ENCODE results near the gene TTF1.

TTF1 gene

GRCh38 chr9:132364068-132364467, 42.6 kb downstream of the TTF1 start:
- H3F3A ChIP-seq (ENCODE audit: insufficient read depth, low read length): no peaks in the 10 kb centered on the region
- no peaks in the 10 kb centered on the region for H4K20me1 ChIP-seq (ENCODE audit: insufficient read depth, low read length)
- H3K4me3 ChIP-seq (ENCODE audit: low read depth, low read length, poor library complexity, severe bottlenecking): no peak overlapping the region
- no peak overlapping the region for H3K27ac ChIP-seq (ENCODE audit: low read depth, low read length, poor library complexity, severe bottlenecking)
- H3K9me2 ChIP-seq (ENCODE audit: low read depth, low read length): no peaks in the 10 kb centered on the region
- no peak overlapping the region for H3K4me2 ChIP-seq (ENCODE audit: low read length)
- no peaks in the 10 kb centered on the region for H3K27me3 ChIP-seq (ENCODE audit: insufficient read depth, low read length)
- no peaks in the 10 kb centered on the region for H3K36me3 ChIP-seq (ENCODE audit: insufficient read depth, low read length)
- H3K9me3 ChIP-seq (ENCODE audit: low read length): no peaks in the 10 kb centered on the region
- no peak for TF ChIP-seq EZH2 (IDR thresholded peaks at IDR 0.05; ENCODE audit: borderline replicate concordance, low read length)
- TF ChIP-seq CTCF (IDR thresholded peaks at IDR 0.05; ENCODE audit: low read length): no peak
- H3K9ac ChIP-seq (ENCODE audit: low read length): no peak overlapping the region
- H3K4me1 ChIP-seq (ENCODE audit: insufficient read depth, low read length, severe bottlenecking): no peaks in the 10 kb centered on the region
- H2AFZ ChIP-seq (ENCODE audit: low read length): no peak overlapping the region
- H3K79me2 ChIP-seq (ENCODE audit: insufficient read depth, low read length): no peaks in the 10 kb centered on the region

GRCh38 chr9:132357764-132358163, 48.9 kb downstream of the TTF1 start:
- Histone ChIP-seq H3K27me3 (ENCODE audit: insufficient read depth, low read length) (no peaks in the 10 kb centered on the region), H3K4me3 (ENCODE audit: low read depth, low read length, poor library complexity, severe bottlenecking) (no peak overlapping the region), H3K4me1 (ENCODE audit: insufficient read depth, low read length, severe bottlenecking) (peaks cover 17% of the 10 kb centered on the region), H3K27ac (ENCODE audit: low read depth, low read length, poor library complexity, severe bottlenecking) (no peak overlapping the region), H2AFZ (ENCODE audit: low read length) (no peak overlapping the region), H3K79me2 (ENCODE audit: insufficient read depth, low read length) (peaks cover 16% of the 10 kb centered on the region), H3K9me2 (ENCODE audit: low read depth, low read length) (no peaks in the 10 kb centered on the region), H3K4me2 (ENCODE audit: low read length) (no peak overlapping the region), H3K9ac (ENCODE audit: low read length) (no peak overlapping the region), H4K20me1 (ENCODE audit: insufficient read depth, low read length) (no peaks in the 10 kb centered on the region), H3K36me3 (ENCODE audit: insufficient read depth, low read length) (peaks cover 13% of the 10 kb centered on the region; the same call in 1 of the 2 replicates), H3K9me3 (ENCODE audit: low read length) (no peaks in the 10 kb centered on the region), H3F3A (ENCODE audit: insufficient read depth, low read length) (no peaks in the 10 kb centered on the region)
- TF ChIP-seq EZH2 (IDR thresholded peaks at IDR 0.05; ENCODE audit: borderline replicate concordance, low read length) (no peak), CTCF (IDR thresholded peaks at IDR 0.05; ENCODE audit: low read length) (no peak)

GRCh38 chr9:132356324-132356924, 50.2 kb downstream of the TTF1 start:
- Histone ChIP-seq H3K4me3 (ENCODE audit: low read depth, low read length, poor library complexity, severe bottlenecking) (no peak overlapping the region), H2AFZ (ENCODE audit: low read length) (no peak overlapping the region), H3K9me2 (ENCODE audit: low read depth, low read length) (no peaks in the 10 kb centered on the region), H3K27ac (ENCODE audit: low read depth, low read length, poor library complexity, severe bottlenecking) (no peak overlapping the region), H3K79me2 (ENCODE audit: insufficient read depth, low read length) (peaks cover 18% of the 10 kb centered on the region), H3K4me2 (ENCODE audit: low read length) (no peak overlapping the region), H3F3A (ENCODE audit: insufficient read depth, low read length) (no peaks in the 10 kb centered on the region), H3K4me1 (ENCODE audit: insufficient read depth, low read length, severe bottlenecking) (peaks cover 30% of the 10 kb centered on the region), H4K20me1 (ENCODE audit: insufficient read depth, low read length) (no peaks in the 10 kb centered on the region), H3K9ac (ENCODE audit: low read length) (no peak overlapping the region), H3K36me3 (ENCODE audit: insufficient read depth, low read length) (peaks cover 26% of the 10 kb centered on the region; the same call in 1 of the 2 replicates), H3K9me3 (ENCODE audit: low read length) (no peaks in the 10 kb centered on the region), H3K27me3 (ENCODE audit: insufficient read depth, low read length) (no peaks in the 10 kb centered on the region)
- TF ChIP-seq EZH2 (IDR thresholded peaks at IDR 0.05; ENCODE audit: borderline replicate concordance, low read length): no peak
- TF ChIP-seq CTCF (IDR thresholded peaks at IDR 0.05; ENCODE audit: low read length): no peak

Data from OCI-LY1 (cell line).